Right lobe of liver (tissue), 4 donors: Measurements from ENCODE around the gene CAB39.

ENCODE experiments used
- POLR2A ChIP-seq: fragments of 450-650 bp; IDR thresholded peaks from one replicate; pipeline ENCODE4 v1.6.1; 2017; ENCODE audit warnings: antibody characterized with exemption, mild to moderate bottlenecking
- TF ChIP-seq, protein P1 (sequence below), 4 donors: fragments of 200-600 bp in 3 of 4; fragments of 450-650 bp in 1 of 4; IDR thresholded peaks; one replicate each; pipeline versions ENCODE4 v1.5.1 to v1.8.0; 2016 to 2022; ENCODE audit warnings: antibody characterized with exemption in 4 of 4, mild to moderate bottlenecking in 2 of 4
- donor health status: DM: no; HTN: no; CAD: no.
- donor health status: DM: no; HTN: no; CAD: no.
- donor health status: DM: no; HTN: yes; CAD: no.

DNA sequence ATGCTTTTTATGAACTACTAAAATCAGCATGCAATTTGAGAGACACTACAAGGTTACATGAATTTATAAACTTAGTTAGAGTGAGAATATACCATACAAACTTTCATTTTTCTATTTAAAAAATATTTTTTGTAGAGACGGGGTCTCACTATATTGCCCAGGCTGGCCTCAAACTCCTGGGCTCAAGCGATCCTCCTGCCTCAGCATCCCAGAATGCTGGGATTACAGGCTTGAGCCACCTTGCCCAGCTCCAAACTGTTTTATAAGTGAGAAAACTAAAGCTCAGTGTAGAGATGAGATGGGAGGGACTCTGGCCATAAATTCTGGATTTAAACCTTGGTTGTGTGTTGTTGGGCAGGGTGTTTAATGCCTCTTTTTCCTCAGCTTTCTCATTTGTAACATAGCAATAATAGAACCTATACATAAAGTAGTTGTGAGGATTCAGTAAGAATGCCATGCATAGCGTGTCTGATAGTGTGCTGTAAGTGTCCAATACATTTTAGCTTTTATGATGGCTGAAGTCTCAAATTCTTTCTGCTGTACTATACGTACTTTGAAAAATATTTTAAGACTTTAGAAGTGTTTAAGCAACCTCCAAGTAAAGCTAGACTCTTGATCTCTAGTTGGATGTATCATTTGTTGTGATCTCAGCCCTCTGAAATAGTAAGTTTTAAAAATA is 9.7 kb downstream of the CAB39 start:
- no peak for TF ChIP-seq POLR2A
- TF ChIP-seq, protein P1, sequence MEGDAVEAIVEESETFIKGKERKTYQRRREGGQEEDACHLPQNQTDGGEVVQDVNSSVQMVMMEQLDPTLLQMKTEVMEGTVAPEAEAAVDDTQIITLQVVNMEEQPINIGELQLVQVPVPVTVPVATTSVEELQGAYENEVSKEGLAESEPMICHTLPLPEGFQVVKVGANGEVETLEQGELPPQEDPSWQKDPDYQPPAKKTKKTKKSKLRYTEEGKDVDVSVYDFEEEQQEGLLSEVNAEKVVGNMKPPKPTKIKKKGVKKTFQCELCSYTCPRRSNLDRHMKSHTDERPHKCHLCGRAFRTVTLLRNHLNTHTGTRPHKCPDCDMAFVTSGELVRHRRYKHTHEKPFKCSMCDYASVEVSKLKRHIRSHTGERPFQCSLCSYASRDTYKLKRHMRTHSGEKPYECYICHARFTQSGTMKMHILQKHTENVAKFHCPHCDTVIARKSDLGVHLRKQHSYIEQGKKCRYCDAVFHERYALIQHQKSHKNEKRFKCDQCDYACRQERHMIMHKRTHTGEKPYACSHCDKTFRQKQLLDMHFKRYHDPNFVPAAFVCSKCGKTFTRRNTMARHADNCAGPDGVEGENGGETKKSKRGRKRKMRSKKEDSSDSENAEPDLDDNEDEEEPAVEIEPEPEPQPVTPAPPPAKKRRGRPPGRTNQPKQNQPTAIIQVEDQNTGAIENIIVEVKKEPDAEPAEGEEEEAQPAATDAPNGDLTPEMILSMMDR (IDR thresholded peaks at IDR 0.05), result no peak
